RKO (cell line): ENCODE measurements around the gene SETD7.
"Not testable (repeated sequence)": the region's sequence is repeated elsewhere in the genome, so short reads cannot be mapped to it uniquely, and the experiment has no call there.

Experiments
- DNase-seq: peaks from one replicate; pipeline ENCODE4 v3.0.0-alpha.2; 2016; ENCODE audit warnings: low spot score

Gene SETD7

GRCh38 chr4:139509727-139510410 lies 46.1 kb downstream of the SETD7 start:
- DNase-seq, result peak; percentile 9

- no peak for DNase-seq
Observed at GRCh38 chr4:139508581-139509237, 47.3 kb downstream of the SETD7 start.

- no peak for DNase-seq
Observed at GRCh38 chr4:139506774-139507173, 49.2 kb downstream of the SETD7 start.

- DNase-seq, result no peak
Observed at GRCh38 chr4:139503622-139504166, 52.3 kb downstream of the SETD7 start.

DNA sequence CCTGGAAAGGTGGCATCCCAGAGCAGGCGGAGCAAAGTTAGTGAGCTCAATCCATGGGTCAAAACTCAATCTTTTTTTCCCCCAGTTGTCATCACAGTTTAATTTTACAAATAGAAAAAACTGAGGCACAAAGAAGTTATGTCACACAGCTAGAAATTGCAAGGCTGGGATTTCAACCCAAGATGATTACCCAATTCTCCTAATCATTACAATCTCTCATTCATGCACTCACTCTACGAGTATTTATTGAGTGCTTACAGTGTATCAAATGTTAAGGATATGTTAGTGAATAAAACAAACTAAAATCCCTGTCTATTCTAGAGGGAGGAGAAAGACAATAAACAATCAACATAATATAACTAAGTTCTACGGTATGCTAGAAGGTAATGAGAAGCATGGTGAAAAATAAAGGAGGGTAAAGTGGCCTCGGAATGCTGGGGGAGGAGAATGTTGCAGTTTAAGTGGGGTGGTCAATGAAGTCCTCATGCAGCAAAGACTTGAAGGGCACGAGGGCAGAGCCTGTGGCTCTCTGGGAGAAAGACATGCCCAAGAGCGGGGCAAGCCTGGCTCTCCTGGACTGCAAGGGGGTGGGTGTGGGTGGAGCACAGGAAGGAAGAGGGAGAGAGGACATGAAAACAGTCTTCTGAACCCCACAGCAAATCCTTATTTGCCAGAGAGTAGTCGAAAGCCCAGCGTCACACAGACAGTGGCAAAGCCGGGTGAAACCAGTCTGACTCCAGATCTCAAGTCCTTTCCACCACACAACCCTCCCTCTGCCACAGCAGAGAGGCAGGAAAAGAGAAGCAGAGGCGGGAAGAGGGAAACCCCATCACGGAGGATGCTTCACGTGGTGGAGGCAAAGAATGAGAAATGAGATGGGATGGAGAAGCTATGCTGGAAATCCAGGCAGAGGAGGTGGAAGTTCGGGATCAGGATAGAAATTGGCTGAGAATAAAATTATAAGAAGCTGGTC lies 53.8 kb downstream of the SETD7 start:
- DNase-seq, result no peak

DNA sequence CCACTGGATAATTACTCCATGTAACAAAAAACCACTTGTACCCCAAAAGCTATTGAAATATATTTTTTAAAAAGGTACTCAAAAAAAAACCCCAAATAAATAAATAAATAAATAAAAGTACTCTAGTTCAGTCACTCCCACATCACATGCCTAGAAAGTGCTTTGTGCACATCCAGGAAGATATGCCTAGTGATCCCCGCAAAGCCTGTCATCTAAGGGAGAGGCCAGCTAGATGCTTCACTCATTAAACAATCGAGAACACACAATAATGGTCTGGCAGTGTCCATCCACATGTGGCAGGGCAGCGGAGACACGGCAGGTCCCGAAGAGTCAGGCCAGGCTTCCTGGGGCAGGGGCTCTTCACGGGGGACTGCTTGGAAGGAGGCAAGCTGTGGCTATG lies 54.5 kb downstream of the SETD7 start:
- DNase-seq, result no peak

GRCh38 chr4:139501117-139501516 lies 54.9 kb downstream of the SETD7 start:
- DNase-seq, result no peak

GRCh38 chr4:139499186-139499585 lies 56.8 kb downstream of the SETD7 start:
- no peak for DNase-seq

DNA sequence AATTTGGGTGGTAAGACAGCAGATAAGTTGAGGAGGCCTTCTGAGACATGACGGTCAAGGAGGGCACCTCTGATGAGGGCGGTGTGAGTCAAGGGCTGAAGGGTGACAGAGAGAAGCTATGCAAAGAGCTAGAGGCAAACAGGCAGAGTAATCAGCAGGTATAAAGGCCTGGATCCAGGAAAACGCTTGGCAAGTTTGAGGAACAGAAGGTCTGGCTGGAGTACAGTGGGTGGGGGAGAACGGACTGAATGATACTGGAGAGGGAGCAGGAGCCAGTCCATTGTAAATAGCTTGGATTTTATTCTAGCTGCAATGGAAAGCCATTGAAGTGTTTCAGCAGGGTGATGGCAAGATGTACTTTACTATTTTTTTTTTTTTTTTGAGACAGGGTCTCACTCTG lies 62.8 kb downstream of the SETD7 start:
- no peak for DNase-seq

GRCh38 chr4:139492429-139492828 lies 63.6 kb downstream of the SETD7 start:
- DNase-seq, result no peak

DNA sequence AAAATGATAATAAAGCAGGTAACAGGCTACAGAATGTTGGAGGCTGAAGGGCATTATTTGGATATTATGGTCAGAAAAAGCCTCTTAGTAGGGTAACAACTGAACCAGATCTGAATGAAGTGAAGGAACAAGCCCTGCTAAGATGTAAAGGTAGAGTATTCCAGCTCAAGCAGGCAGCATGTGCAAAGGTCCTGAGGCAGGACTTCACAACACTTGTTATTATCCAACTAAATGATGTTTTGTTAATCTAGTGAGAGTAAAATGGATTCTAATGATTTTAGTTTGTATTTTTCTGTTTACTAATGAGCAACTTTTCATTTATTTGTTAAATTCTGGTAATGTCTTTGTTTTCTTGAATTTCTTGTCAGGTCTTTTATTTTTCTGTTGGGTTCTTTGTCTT lies 66.4 kb downstream of the SETD7 start:
- no peak for DNase-seq

DNA sequence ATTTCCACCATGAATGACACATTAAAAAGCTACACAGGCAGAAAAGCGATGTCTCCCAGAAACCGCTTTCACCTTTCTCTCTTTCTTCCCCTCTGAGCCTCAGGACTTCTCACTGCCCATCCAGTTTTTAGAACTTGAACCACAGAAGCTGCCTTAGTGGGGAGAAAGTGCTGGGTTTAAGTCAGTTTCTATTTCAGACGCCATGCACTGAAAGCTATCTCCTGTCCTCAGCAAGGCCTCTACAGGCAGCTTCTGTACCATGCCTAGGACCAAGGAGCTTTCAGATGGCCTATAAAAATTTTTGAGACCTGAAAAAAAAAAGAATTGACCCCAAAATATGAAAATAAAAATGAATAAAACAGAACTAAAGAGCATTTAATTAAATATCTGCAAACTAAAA lies 67.6 kb downstream of the SETD7 start:
- DNase-seq, result no peak

GRCh38 chr4:139484783-139485311 lies 71.2 kb downstream of the SETD7 start:
- DNase-seq, result no peak

- DNase-seq, result no peak
Observed at GRCh38 chr4:139483000-139483399, 73.0 kb downstream of the SETD7 start.

DNA sequence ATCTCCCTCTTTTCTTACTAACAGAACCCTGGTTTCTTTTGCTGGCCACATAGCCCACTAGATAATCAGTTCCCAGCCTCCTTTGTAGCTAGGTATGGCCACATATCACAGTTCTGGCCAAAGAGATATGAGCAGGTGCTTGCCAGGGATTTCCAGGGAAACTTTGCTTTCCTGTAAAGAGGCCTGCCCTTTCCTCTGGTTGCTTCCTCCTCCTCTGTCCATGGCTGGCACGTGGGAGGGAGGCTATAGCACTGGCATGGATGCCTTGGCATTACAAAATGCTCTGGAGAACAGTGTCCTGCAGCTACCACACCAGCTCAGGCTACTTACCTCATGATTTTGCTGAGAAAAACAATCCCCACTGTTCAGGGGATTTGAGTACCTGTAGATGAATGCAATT lies 74.6 kb downstream of the SETD7 start:
- DNase-seq, result no peak

- DNase-seq, result no peak
Observed at GRCh38 chr4:139476363-139476762, 79.7 kb downstream of the SETD7 start.

DNA sequence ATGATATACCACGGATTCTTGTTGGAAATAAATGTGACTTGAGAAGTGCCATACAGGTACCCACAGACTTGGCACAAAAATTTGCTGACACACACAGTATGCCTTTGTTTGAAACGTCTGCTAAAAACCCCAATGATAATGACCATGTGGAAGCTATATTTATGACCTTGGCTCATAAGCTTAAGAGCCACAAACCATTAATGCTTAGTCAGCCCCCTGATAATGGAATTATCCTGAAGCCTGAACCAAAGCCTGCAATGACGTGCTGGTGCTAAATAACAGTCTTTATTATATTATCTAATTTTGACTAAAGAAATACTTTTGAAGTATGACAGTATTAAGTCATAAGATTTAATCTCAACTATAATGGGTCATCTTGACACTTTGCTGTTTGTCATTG lies 83.2 kb downstream of the SETD7 start:
- DNase-seq, result no peak

GRCh38 chr4:139470997-139471665 lies 84.9 kb downstream of the SETD7 start:
- DNase-seq, result no peak

DNA sequence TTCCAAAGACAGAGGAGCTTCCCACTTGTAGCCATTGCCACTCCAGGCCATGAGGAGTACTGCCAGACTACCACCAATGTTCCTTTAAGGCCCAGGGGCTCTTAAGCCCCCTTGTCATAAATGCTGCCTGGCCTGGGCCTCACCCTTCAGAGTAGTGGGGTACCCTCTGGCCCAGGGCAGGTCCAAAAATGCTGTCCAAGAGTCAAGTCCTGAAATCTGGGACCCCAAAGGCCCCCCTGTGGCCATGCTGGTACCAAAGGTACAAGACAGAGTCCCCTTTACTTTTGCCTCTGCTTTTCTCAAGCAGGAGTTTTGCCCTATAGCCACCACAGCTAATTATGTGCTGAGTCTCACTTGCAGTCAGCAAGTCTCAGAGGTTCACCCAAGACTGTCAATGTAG lies 85.7 kb downstream of the SETD7 start:
- DNase-seq, result no peak

GRCh38 chr4:139469869-139470268 lies 86.2 kb downstream of the SETD7 start:
- no peak for DNase-seq

DNA sequence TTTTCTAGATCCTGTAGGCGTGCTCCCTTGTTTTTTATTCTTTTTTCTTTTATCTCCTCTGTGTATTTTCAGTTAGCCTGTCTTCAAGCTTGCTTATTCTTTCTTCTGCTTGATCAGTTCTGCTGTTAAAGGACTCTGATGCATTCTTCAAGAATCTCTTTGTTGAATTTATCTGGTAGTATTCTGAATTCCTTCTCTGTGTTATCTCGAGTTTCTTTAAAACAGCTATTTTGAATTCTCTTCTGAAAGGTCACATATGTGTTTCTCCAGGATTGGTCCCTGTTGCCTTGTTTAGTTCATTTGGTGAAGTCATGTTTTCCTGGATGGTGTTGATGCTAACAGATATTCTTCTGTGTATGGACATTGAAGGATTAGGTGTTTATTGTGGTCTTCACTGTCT lies 86.8 kb downstream of the SETD7 start:
- no peak for DNase-seq

DNA sequence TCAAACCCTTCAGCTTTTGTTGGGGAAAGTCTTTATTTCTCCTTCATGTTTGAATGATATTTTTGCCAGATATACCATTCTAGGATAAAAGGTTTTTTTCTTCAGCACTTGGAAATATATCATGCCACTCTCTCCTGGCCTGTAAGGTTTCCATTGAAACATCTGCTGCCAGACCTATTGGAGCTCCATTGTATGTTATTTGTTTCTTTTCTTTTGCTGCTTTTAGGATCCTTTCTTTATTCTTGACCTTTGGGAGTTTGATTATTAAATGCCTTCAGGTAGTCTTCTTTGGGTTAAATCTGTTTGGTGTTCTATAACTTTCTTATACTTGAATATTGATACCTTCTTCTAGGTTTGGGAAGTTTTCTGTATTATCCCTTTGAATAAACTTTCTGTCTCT lies 87.3 kb downstream of the SETD7 start:
- DNase-seq, result not testable (repeated sequence)
